Measurements from ENCODE around the gene GOLGA8B. TPM values are rescaled to one million over a fixed set of nuclear protein-coding genes. Genes with fewer than 3 reads are reported as not detected.
"Not testable (repeated sequence)": the region's sequence is repeated elsewhere in the genome, so short reads cannot be mapped to it uniquely, and the experiment has no call there.

Gene GOLGA8B
- polyA plus RNA-seq, 4 donors = 34.5 to 157 (median 100) TPM

- DNase-seq (ENCODE audit: low read depth in 4 of 4, low spot score in 3 of 4) = no peak
These were observed 15.5 kb upstream of the GOLGA8B start for GRCh38 chr15:34598799-34599585.

GRCh38 chr15:34597316-34597715 lies 13.9 kb upstream of the GOLGA8B start:
- no peak for DNase-seq (ENCODE audit: low read depth in 4 of 4, low spot score in 3 of 4)

GRCh38 chr15:34594361-34594760 lies 10.9 kb upstream of the GOLGA8B start:
- DNase-seq (ENCODE audit: low read depth in 4 of 4, low spot score in 3 of 4) = no peak

GRCh38 chr15:34591306-34591705 lies 7.9 kb upstream of the GOLGA8B start:
- DNase-seq (ENCODE audit: low read depth in 4 of 4, low spot score in 3 of 4) = no peak

GRCh38 chr15:34588046-34588674 lies 4.7 kb upstream of the GOLGA8B start:
- no peak for DNase-seq (ENCODE audit: low read depth in 4 of 4, low spot score in 3 of 4)

GRCh38 chr15:34585966-34586365 lies 2.5 kb upstream of the GOLGA8B start:
- not testable (repeated sequence) for DNase-seq (ENCODE audit: low read depth in 4 of 4, low spot score in 3 of 4)

- DNase-seq (ENCODE audit: low read depth in 4 of 4, low spot score in 3 of 4) = no peak
These were observed 1.5 kb upstream of the GOLGA8B start for GRCh38 chr15:34584996-34585395.

GRCh38 chr15:34584330-34584668 lies 848 bp upstream of the GOLGA8B start:
- no peak for DNase-seq (ENCODE audit: low read depth in 4 of 4, low spot score in 3 of 4)

GRCh38 chr15:34582461-34583371 lies 735 bp downstream of the GOLGA8B start:
- DNase-seq (ENCODE audit: low read depth in 4 of 4, low spot score in 3 of 4) = no peak

GRCh38 chr15:34581687-34582460 lies 1.6 kb downstream of the GOLGA8B start:
- not testable (repeated sequence) for DNase-seq (ENCODE audit: low read depth in 4 of 4, low spot score in 3 of 4)

GRCh38 chr15:34581043-34581365 lies 2.4 kb downstream of the GOLGA8B start:
- DNase-seq (ENCODE audit: low read depth in 4 of 4, low spot score in 3 of 4) = no peak

- not testable (repeated sequence) for DNase-seq (ENCODE audit: low read depth in 4 of 4, low spot score in 3 of 4)
These were observed 3.0 kb downstream of the GOLGA8B start for GRCh38 chr15:34580251-34581042.

GRCh38 chr15:34578283-34578674 lies 5.2 kb downstream of the GOLGA8B start:
- DNase-seq (ENCODE audit: low read depth in 4 of 4, low spot score in 3 of 4) = no peak

GRCh38 chr15:34577658-34578282 lies 5.7 kb downstream of the GOLGA8B start:
- DNase-seq (ENCODE audit: low read depth in 4 of 4, low spot score in 3 of 4) = not testable (repeated sequence)

- not testable (repeated sequence) for DNase-seq (ENCODE audit: low read depth in 4 of 4, low spot score in 3 of 4)
These were observed 8.4 kb downstream of the GOLGA8B start for GRCh38 chr15:34575035-34575434.

- not testable (repeated sequence) for DNase-seq (ENCODE audit: low read depth in 4 of 4, low spot score in 3 of 4)
These were observed 10.5 kb downstream of the GOLGA8B start for GRCh38 chr15:34572921-34573320.

- DNase-seq (ENCODE audit: low read depth in 4 of 4, low spot score in 3 of 4) = not testable (repeated sequence)
These were observed 11.3 kb downstream of the GOLGA8B start for GRCh38 chr15:34572019-34572641.

GRCh38 chr15:34569670-34570396 lies 13.6 kb downstream of the GOLGA8B start:
- DNase-seq (ENCODE audit: low read depth in 4 of 4, low spot score in 3 of 4) = not testable (repeated sequence)
